ENCODE data around the gene PPP2R5B. TPM values are rescaled to one million over a fixed set of nuclear protein-coding genes. Genes with fewer than 3 reads are reported as not detected.

The PPP2R5B gene
- total RNA-seq, 1 donor from 2014 or later: 115 TPM

GRCh38 chr11:64877390-64878222 is 46.9 kb upstream of the PPP2R5B start:
- no peak for TF ChIP-seq CTCF (IDR thresholded peaks at IDR 0.05)
- intact Hi-C loops (cut with DNase I): loop anchor here (1.0 to 2.0 kb wide), 3 partner anchors 7 to 21 kb away; no protein-coding TSS in a partner anchor
- H3K27ac ChIP-seq: peak overlapping the region; percentile 63 to 77
- H3K4me1 ChIP-seq: peaks cover 13 to 31% of the 10 kb centered on the region in 2 donors
- no peak for DNase-seq (ENCODE audit: low spot score in 2 of 2)
- no peaks in the 10 kb centered on the region for H3K27me3 ChIP-seq
- no peaks in the 10 kb centered on the region for H3K9me3 ChIP-seq
- H3K36me3 ChIP-seq: peaks cover 18 to 22% of the 10 kb centered on the region in 2 donors
- H3K4me3 ChIP-seq: peak overlapping the region; percentile 67 to 93

- Histone ChIP-seq H3K4me3 (peak overlapping the region; percentile 67 to 93), H3K36me3 (peaks cover 12 to 17% of the 10 kb centered on the region in 2 donors), H3K27ac (peak overlapping the region; percentile 63 to 77), H3K9me3 (no peaks in the 10 kb centered on the region), H3K4me1 (peaks cover 13 to 31% of the 10 kb centered on the region in 2 donors), H3K27me3 (no peaks in the 10 kb centered on the region)
- DNase-seq (ENCODE audit: low spot score in 2 of 2): peak in 1 of 2 donors; percentile 78
- no peak for TF ChIP-seq CTCF (IDR thresholded peaks at IDR 0.05)
- intact Hi-C loops (cut with DNase I): loop anchor here (1.0 to 2.0 kb wide), 3 partner anchors 8 to 22 kb away; no protein-coding TSS in a partner anchor
These were observed 46.3 kb upstream of the PPP2R5B start for GRCh38 chr11:64878223-64878493.

GRCh38 chr11:64878494-64879243 is 45.8 kb upstream of the PPP2R5B start, which contains the start of gene EHD1:
TSS of gene EHD1 (minus strand) at chr11:64878621. CDS start at chr11:64878464, 157 bp downstream.
- H3K27ac ChIP-seq: peak within 1 kb of the TSS; percentile 89 to 92
- intact Hi-C loops (cut with DNase I): loop anchor here (1.0 to 2.0 kb wide), 3 partner anchors 8 to 22 kb away; no protein-coding TSS in a partner anchor
- no peaks in the 10 kb centered on the region for H3K27me3 ChIP-seq
- peak; percentile 91 to 99 for DNase-seq (ENCODE audit: low spot score in 2 of 2)
- H3K4me3 ChIP-seq: peak within 1 kb of the TSS; percentile 67 to 93
- TF ChIP-seq CTCF (IDR thresholded peaks at IDR 0.05): peak; percentile 40 to 61 (median 56)
- no peaks in the 10 kb centered on the region for H3K9me3 ChIP-seq
- peaks cover 13 to 30% of the 10 kb centered on the region in 2 donors for H3K4me1 ChIP-seq
- H3K36me3 ChIP-seq: peaks cover 7 to 12% of the 10 kb centered on the region in 2 donors

- H3K4me3 ChIP-seq: peak overlapping the region; percentile 67 to 93
- no peaks in the 10 kb centered on the region for H3K9me3 ChIP-seq
- H3K36me3 ChIP-seq: peaks cover under 1 to 6% of the 10 kb centered on the region in 2 donors
- intact Hi-C loops (cut with DNase I): loop anchor here (2.0 kb wide), 1 partner anchor 15 kb away; no protein-coding TSS in a partner anchor
- no peak for DNase-seq (ENCODE audit: low spot score in 2 of 2)
- H3K27me3 ChIP-seq: no peaks in the 10 kb centered on the region
- no peak for TF ChIP-seq CTCF (IDR thresholded peaks at IDR 0.05)
- H3K4me1 ChIP-seq: peaks cover 12 to 30% of the 10 kb centered on the region in 2 donors
- peak overlapping the region; percentile 89 to 92 for H3K27ac ChIP-seq
These were observed 45.1 kb upstream of the PPP2R5B start for GRCh38 chr11:64879244-64879900.

GRCh38 chr11:64880240-64881001 is 44.1 kb upstream of the PPP2R5B start:
- intact Hi-C loops (cut with DNase I): no loop called here
- Histone ChIP-seq H3K27ac (peak overlapping the region; percentile 89 to 92), H3K4me1 (peaks cover 3 to 22% of the 10 kb centered on the region in 2 donors), H3K27me3 (no peaks in the 10 kb centered on the region), H3K36me3 (no peaks in the 10 kb centered on the region), H3K9me3 (no peaks in the 10 kb centered on the region), H3K4me3 (no peak overlapping the region)
- no peak for DNase-seq (ENCODE audit: low spot score in 2 of 2)
- no peak for TF ChIP-seq CTCF (IDR thresholded peaks at IDR 0.05)

Data from ascending aorta (tissue), 2 donors.